Sigmoid colon (tissue), 7 donors: ENCODE results near the gene RHOB. TPM values are rescaled to one million over a fixed set of nuclear protein-coding genes. Genes with fewer than 3 reads are reported as not detected.
"Not testable (repeated sequence)": the region's sequence is repeated elsewhere in the genome, so short reads cannot be mapped to it uniquely, and the experiment has no call there.

ENCODE experiments used
- DNase-seq: peaks from one replicate; pipeline ENCODE4 v3.0.0-alpha.2; 2019
- H3K27ac ChIP-seq, 4 donors: fragments of 200-600 bp; sonication (generic); one replicate each; pipeline ENCODE4 v1.5.1; 2016 to 2019; ENCODE audit warnings: mild to moderate bottlenecking in 1 of 4
- H3K27me3 ChIP-seq, 3 donors: fragments of 200-600 bp; sonication (generic); one replicate each; pipeline ENCODE4 v1.5.1; 2019; ENCODE audit warnings: mild to moderate bottlenecking in 1 of 3
- H3K36me3 ChIP-seq, 4 donors: fragments of 200-600 bp; sonication (generic); one replicate each; pipeline ENCODE4 v1.5.1; 2016 to 2019
- H3K4me1 ChIP-seq, 4 donors: fragments of 200-600 bp; sonication (generic); one replicate each; pipeline ENCODE4 v1.5.1; 2017 to 2019
- H3K4me3 ChIP-seq, 4 donors: fragments of 200-600 bp; sonication (generic); one replicate each; pipeline ENCODE4 v1.5.1; 2017 to 2019; ENCODE audit warnings: mild to moderate bottlenecking in 2 of 4, moderate library complexity in 1 of 4
- H3K9me3 ChIP-seq, 4 donors: fragments of 200-600 bp in 3 of 4; sonication (generic) in 3 of 4; one replicate each; pipeline versions ENCODE4 v1.5.1 to v1.6.1; 2013 to 2019
- CTCF ChIP-seq, 4 experiments: fragments of 450-650 bp in 3 of 4; fragments of 200-600 bp in 1 of 4; IDR thresholded peaks; one replicate each; pipeline ENCODE4 v1.5.1; 2016 to 2019; ENCODE audit warnings: antibody characterized with exemption in 4 of 4, mild to moderate bottlenecking in 3 of 4, moderate library complexity in 2 of 4
- EP300 ChIP-seq, 4 donors: sonication (generic); formaldehyde crosslinking; IDR thresholded peaks; one replicate each; pipeline ENCODE4 v1.6.1; 2017; ENCODE audit warnings: antibody characterized with exemption in 4 of 4
- POLR2A ChIP-seq, 2 donors: fragments of 450-650 bp; IDR thresholded peaks; one replicate each; pipeline ENCODE4 v1.6.1; 2016; ENCODE audit warnings: antibody characterized with exemption in 2 of 2, mild to moderate bottlenecking in 2 of 2, moderate library complexity in 2 of 2
- POLR2AphosphoS5 ChIP-seq, 4 donors: sonication (generic); formaldehyde crosslinking; IDR thresholded peaks; one replicate each; pipeline ENCODE4 v1.6.1; 2017; ENCODE audit warnings: antibody characterized with exemption in 4 of 4
- WGBS, 2 donors: extraction: QIAGEN DNeasy Blood & Tissue Kit; methylation state at CpG; one replicate each; pipeline ENCODE4 v1.1.7; 2013; 5-methylcytosine and 5-hydroxymethylcytosine counted together
- intact Hi-C: fragments of 100-400 bp; cut with DNase I; formaldehyde crosslinking; loops from one replicate; pipeline ENCODE4 v1.15.1; 2023
- polyA plus RNA-seq, 3 donors: library from polyadenylated mRNA; stranded (reverse); fragments of 200-250 nt; gene quantifications; one replicate each; pipeline ENCODE4 v1.2.3, GENCODE V29; 2013
- total RNA-seq, 4 donors: library from RNA; depleted of rRNA; stranded (reverse); fragments of >200 nt; gene quantifications; one replicate each; pipeline ENCODE4 v1.1.0, GENCODE V29; 2016
- donor health status: healthy with polysubstance abuse.
- donor health status: Bipolar disorder and iron deficiency.
- donor health status: healthy.

RHOB gene
- total and polyA plus RNA-seq, 7 donors, result 60.6 to 1,323 (median 753) TPM

GRCh38 chr2:20488782-20489181, 41.9 kb downstream of the RHOB start:
- intact Hi-C loops, result loop anchor here (2.0 kb wide), 1 partner anchor 34 kb away; no protein-coding TSS in a partner anchor
- H3K4me3 ChIP-seq, result no peak overlapping the region
- no peaks in the 10 kb centered on the region for H3K9me3 ChIP-seq
- 84% methylated on average over 5 of the region's 5 CpGs for WGBS, 2 donors
- DNase-seq, result peak; percentile 56
- no peaks in the 10 kb centered on the region for H3K36me3 ChIP-seq
- no peaks in the 10 kb centered on the region for H3K27me3 ChIP-seq
- peak overlapping the region in 3 of 4 donors; percentile 22 to 84 (median 83) for H3K27ac ChIP-seq
- TF ChIP-seq CTCF (IDR thresholded peaks at IDR 0.05) (no peak), EP300 (IDR thresholded peaks at IDR 0.05) (no peak), POLR2A (IDR thresholded peaks at IDR 0.05) (no peak)
- peaks cover 4 to 68% (median 52%) of the 10 kb centered on the region in 4 donors for H3K4me1 ChIP-seq

- intact Hi-C loops, result loop anchor here (1.0 to 5.0 kb wide), 2 partner anchors 128 to 147 kb away; no protein-coding TSS in a partner anchor
- TF ChIP-seq EP300 (IDR thresholded peaks at IDR 0.05), result peak; percentile 83 to 95 (median 90)
- TF ChIP-seq POLR2AphosphoS5 (IDR thresholded peaks at IDR 0.05), result peak; percentile 77 to 93 (median 89)
- TF ChIP-seq POLR2A (IDR thresholded peaks at IDR 0.05), result no peak
- Histone ChIP-seq H3K36me3 (no peaks in the 10 kb centered on the region), H3K27me3 (no peaks in the 10 kb centered on the region), H3K9me3 (no peaks in the 10 kb centered on the region), H3K27ac (peak overlapping the region in 3 of 4 donors; percentile 72 to 84 (median 83)), H3K4me3 (no peak overlapping the region), H3K4me1 (peaks cover 4 to 56% (median 44%) of the 10 kb centered on the region in 4 donors)
- 81 to 90% methylated on average over 14 of the region's 14 CpGs for WGBS, 2 donors
- peak; percentile 94 for DNase-seq
Observed at GRCh38 chr2:20490300-20491181, 43.7 kb downstream of the RHOB start.

GRCh38 chr2:20491739-20492531, 45.1 kb downstream of the RHOB start:
- intact Hi-C loops, result loop anchor here (5.0 kb wide), 1 partner anchor 145 kb away; no protein-coding TSS in a partner anchor
- H3K27ac ChIP-seq, result peak overlapping the region in 3 of 4 donors; percentile 72 to 84 (median 83)
- TF ChIP-seq CTCF (IDR thresholded peaks at IDR 0.05) (no peak), EP300 (IDR thresholded peaks at IDR 0.05) (peak in 1 of 4 donors; percentile 5), POLR2AphosphoS5 (IDR thresholded peaks at IDR 0.05) (peak in 2 of 4 donors; percentile 33 to 63)

GRCh38 chr2:20493095-20493494, 46.2 kb downstream of the RHOB start:
- Histone ChIP-seq H3K4me1 (peaks cover 4 to 56% (median 44%) of the 10 kb centered on the region in 4 donors), H3K27ac (peak overlapping the region in 3 of 4 donors; percentile 72 to 84 (median 83))
- not testable (repeated sequence) for H3K36me3 ChIP-seq, H3K27me3 ChIP-seq, H3K4me3 ChIP-seq, H3K9me3 ChIP-seq
- DNase-seq, result peak; percentile 46
- intact Hi-C loops, result loop anchor here (5.0 kb wide), 1 partner anchor 144 kb away; no protein-coding TSS in a partner anchor
- 92% methylated on average over 3 of the region's 3 CpGs for WGBS, 2 donors

More at GRCh38 chr2:20491739-20492531, 45.1 kb downstream of the RHOB start:
- WGBS, 2 donors, result 81 to 84% methylated on average over 15 of the region's 15 CpGs
- DNase-seq, result peak; percentile 88
- no peaks in the 10 kb centered on the region for H3K27me3 ChIP-seq
- H3K9me3 ChIP-seq, result no peaks in the 10 kb centered on the region
- peaks cover 4 to 56% (median 44%) of the 10 kb centered on the region in 4 donors for H3K4me1 ChIP-seq
- H3K36me3 ChIP-seq, result no peaks in the 10 kb centered on the region
- H3K4me3 ChIP-seq, result no peak overlapping the region

GRCh38 chr2:20494241-20494640, 47.4 kb downstream of the RHOB start:
- TF ChIP-seq EP300 (IDR thresholded peaks at IDR 0.05) (no peak), POLR2A (IDR thresholded peaks at IDR 0.05) (no peak), CTCF (IDR thresholded peaks at IDR 0.05) (no peak), POLR2AphosphoS5 (IDR thresholded peaks at IDR 0.05) (no peak)
- Histone ChIP-seq H3K36me3 (no peaks in the 10 kb centered on the region), H3K4me3 (no peak overlapping the region), H3K4me1 (peaks cover 4 to 50% (median 39%) of the 10 kb centered on the region in 4 donors), H3K27ac (peak overlapping the region in 2 of 4 donors; percentile 83 to 84), H3K27me3 (no peaks in the 10 kb centered on the region), H3K9me3 (no peaks in the 10 kb centered on the region)
- 33 to 50% methylated on average over 1 of the region's 1 CpG for WGBS, 2 donors
- DNase-seq, result no peak
- intact Hi-C loops, result loop anchor here (5.0 kb wide), 1 partner anchor 143 kb away; no protein-coding TSS in a partner anchor
